Mononuclear cell (primary cell): ENCODE data around the gene DCAF6. TPM values are rescaled to one million over a fixed set of nuclear protein-coding genes. Genes with fewer than 3 reads are reported as not detected.

Source experiments
- H3K27me3 ChIP-seq: 2 replicates; pipeline ENCODE4 v1.6.0; 2011; ENCODE audit warnings: low read length, control low read depth; ENCODE audit not compliant: insufficient read depth
- H3K4me1 ChIP-seq: 2 replicates; pipeline ENCODE4 v1.5.1; 2011; ENCODE audit warnings: mild to moderate bottlenecking, low read length, control low read depth; ENCODE audit not compliant: insufficient read depth
- H3K4me3 ChIP-seq: 2 replicates; pipeline ENCODE4 v1.5.1; 2011; ENCODE audit warnings: mild to moderate bottlenecking, low read length, moderate library complexity
- H3K9me3 ChIP-seq: 2 replicates; pipeline ENCODE4 v1.5.1; 2011; ENCODE audit warnings: low read depth, mild to moderate bottlenecking, control low read depth, low read length
- total RNA-seq: library from RNA; depleted of rRNA; stranded (reverse); fragments of >200 nt; gene quantifications from one replicate; pipeline ENCODE4 v1.2.3, GENCODE V29; 2012

The DCAF6 gene
- total RNA-seq, 1 donor, result 15.1 TPM

DNA sequence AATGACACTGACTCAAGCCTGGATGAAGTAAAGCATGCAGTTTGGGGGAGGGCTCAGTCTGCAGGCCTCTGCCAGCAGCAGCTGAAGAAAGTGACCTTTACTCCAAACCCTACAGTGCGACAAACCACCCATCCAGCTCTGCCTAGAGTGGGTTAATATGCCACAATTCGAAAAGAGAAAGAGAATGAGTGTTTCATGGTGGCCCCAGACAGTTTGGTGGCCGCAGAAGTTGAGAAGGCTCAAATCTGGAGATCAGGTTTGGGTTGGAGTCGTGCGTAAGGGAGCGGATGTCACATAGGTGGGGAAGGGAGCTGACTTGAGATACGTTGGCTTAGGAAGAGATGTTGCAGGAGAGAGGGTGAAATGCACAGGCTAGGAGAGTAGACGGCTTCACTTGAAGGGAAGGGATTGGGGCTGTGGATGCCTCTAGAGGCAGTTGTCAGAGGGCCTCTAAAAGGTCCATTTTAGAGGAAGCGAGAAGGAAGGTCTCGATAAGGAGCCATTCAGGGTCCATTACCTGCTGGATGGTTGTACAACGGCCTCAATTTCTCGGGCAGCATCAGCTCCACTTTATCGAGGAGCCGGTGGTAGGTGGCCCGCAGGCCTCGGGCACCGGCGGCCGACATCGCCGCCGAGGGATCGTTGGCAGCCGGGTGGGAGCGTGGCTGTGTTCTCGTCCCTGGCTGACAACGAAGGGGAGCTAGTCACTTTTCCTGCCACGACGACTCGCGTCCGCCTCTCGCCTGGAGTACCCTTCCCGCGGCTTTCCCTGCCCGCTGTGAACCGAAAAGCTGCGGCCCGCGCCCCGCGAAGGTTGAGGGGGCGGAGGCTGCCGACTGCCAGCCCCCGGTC lies 1.0 kb upstream of the DCAF6 start:
- Histone ChIP-seq H3K4me3 (peak overlapping the region; percentile 81), H3K4me1 (peaks cover 21% of the 10 kb centered on the region), H3K27me3 (no peaks in the 10 kb centered on the region), H3K9me3 (no peaks in the 10 kb centered on the region)

DNA sequence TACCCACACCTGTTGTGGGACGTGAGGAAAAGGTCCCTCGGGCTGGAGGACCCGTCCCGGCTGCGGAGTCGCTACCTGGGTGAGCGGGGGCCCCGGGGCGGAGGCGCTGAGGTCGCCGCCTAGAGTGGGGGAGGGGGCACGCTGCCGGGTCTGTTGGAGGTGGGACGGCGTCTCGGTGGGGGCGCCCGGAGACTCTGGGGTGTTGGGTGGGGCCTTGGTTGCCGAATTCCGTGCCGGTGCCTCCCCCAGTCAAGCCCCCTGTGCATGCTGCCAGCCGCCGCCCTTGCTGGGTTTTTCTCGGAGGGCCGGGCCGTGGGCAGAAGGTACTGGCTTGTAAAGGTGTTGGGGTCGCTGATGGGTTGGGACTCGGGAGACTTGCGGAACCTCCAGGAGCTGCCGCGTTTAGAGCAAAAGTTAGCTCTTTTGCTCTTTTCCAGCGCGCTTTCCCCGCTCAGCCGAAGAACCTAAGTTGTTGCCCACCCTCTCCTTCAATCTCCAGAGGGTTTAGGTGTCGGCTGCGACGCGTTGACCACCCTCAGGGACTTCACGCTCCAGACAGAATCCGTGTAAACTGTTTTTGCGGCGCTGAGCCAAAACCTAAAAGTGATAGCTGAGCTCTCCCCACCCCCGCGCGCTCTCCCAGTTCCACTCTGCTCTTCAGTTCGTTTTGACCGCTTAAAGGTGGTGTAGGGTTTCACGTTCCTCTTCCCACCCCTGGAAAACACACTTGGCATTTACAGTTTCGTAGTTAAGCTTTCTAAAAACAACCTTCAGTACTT lies 636 bp downstream of the DCAF6 start, which contains the start of gene MPC2:
Gene MPC2 (minus strand): TSS at position 143 of the 779 bp plus-strand sequence. CDS start 1,231 bp downstream, outside the sequence.
- Histone ChIP-seq H3K4me1 (peaks cover 21% of the 10 kb centered on the region), H3K9me3 (no peaks in the 10 kb centered on the region), H3K27me3 (no peaks in the 10 kb centered on the region), H3K4me3 (peak within 1 kb of the TSS; percentile 81)

DNA sequence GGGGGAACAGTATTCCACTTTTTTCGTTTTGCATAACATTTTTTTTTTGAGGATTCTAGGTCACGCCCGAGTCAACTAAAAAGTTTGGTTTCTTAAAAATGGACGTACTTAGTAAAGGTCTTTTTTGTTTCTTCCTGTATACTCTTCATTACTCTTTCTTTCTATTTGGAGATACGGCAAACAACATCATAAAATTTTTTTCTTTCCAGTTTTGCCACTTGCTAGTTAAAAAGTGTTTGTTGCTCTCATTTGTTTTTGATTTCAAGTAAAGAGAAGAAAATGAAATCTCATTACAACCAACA lies 1.2 kb downstream of the DCAF6 start:
- Histone ChIP-seq H3K4me1 (peaks cover 21% of the 10 kb centered on the region), H3K9me3 (no peaks in the 10 kb centered on the region), H3K4me3 (peak overlapping the region; percentile 81), H3K27me3 (no peaks in the 10 kb centered on the region)

DNA sequence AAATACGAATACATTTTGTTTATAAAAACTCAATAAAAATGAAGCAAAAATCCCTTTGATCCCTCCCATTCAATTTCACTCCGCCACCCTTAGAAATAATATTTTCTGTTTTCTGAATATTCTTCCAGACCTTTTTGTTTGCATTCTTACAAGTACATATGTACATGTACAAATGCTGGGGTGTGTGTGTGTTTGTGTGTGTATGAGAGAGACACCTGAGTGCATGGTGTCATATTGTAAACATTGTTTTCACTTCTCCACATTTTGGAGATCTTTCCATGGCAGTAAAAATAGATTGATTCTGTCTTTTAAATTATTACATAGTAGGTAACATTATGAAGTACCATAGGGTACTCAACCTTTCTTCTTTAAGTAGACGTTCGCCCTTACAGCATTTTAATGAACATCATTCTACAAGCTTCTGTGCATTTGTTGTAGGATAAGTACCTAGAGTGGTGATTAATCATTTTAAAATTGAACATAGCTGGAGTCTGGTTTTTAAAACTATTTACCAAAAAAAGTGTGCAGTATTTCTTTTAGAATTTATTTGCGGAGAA lies 1.7 kb downstream of the DCAF6 start:
- no peaks in the 10 kb centered on the region for H3K9me3 ChIP-seq
- H3K4me1 ChIP-seq, result peaks cover 21% of the 10 kb centered on the region
- no peak overlapping the region for H3K4me3 ChIP-seq
- no peaks in the 10 kb centered on the region for H3K27me3 ChIP-seq

DNA sequence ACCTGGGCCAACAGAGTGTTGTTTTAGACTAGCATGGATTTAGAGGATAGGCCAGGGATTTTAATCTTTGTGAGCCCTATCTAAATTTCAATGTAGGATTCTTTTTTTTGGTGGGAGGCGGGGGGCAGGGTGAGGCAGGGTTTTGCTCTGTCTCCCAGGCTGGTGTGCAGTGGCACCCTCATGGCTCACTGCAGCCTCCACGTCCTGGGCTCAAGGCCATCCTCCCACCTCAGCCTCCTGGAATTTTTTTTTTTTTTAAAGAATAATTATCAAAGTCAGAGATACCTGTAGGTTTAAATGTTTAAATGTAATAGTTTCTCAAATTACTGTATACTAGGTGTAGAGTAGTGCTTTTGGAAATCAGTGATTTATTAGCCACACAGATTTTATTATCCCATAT lies 3.8 kb downstream of the DCAF6 start:
- Histone ChIP-seq H3K4me3 (no peak overlapping the region), H3K27me3 (no peaks in the 10 kb centered on the region), H3K9me3 (no peaks in the 10 kb centered on the region), H3K4me1 (peaks cover 6% of the 10 kb centered on the region)

DNA sequence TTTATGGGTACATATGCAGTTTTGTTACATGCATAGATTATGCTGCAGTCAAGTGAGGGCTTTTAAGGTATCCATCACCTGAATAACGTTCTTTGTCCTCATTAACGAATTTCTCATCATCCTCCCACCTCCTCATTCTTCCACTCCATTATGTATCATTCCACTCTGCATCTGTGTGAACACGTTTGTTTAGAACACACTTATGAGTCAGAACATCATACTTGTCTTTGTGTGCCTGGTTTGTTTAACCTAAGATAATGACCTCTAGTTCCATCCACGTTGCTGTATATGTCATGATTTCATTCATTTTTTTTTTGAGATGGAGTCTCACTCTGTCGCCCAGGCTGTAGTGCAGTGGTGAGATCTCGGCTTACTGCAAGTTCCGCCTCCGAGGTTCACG lies 7.1 kb downstream of the DCAF6 start:
- Histone ChIP-seq H3K9me3 (no peaks in the 10 kb centered on the region), H3K27me3 (no peaks in the 10 kb centered on the region), H3K4me3 (no peak overlapping the region), H3K4me1 (no peaks in the 10 kb centered on the region)

DNA sequence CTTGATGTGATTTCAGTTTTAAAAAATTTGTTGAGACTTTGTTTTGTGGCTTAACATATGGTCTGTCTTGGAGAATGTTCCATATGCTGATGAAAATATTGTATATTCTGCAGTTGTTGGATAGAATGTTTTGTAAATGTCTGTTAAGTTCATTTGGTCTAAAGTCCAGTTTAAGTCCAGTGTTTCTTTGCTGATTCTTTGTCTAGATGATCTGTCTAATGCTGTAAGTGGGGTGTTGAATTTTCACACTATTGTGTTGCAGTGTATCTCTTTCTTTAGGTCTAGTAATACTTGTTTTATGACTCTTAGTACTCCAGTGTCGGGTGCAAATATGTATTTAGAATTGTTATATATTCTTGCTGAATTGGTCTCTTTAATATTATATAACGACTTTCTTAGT lies 11.2 kb downstream of the DCAF6 start:
- H3K9me3 ChIP-seq, result no peaks in the 10 kb centered on the region
- H3K4me3 ChIP-seq, result no peak overlapping the region
- no peaks in the 10 kb centered on the region for H3K27me3 ChIP-seq
- no peaks in the 10 kb centered on the region for H3K4me1 ChIP-seq

DNA sequence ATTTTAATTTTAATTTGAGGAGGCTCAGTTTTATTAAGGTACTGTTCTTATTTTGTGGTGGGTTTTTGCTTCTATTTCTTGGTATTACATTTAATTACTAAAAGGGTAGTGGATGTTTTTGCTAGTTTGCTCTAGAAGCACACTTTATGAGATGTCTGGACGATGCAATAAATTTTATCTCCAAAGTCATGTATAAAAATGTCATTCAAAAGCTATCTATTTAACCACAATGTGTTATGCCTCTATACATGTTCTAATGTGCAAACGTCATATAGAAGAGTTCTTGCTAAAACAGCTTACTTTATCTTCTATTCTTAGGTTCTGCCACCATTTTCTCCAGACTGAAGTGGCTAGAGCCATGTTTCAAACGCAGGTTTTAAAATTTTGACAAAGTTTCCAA lies 13.3 kb downstream of the DCAF6 start:
- Histone ChIP-seq H3K4me3 (no peak overlapping the region), H3K9me3 (no peaks in the 10 kb centered on the region), H3K4me1 (no peaks in the 10 kb centered on the region), H3K27me3 (no peaks in the 10 kb centered on the region)

DNA sequence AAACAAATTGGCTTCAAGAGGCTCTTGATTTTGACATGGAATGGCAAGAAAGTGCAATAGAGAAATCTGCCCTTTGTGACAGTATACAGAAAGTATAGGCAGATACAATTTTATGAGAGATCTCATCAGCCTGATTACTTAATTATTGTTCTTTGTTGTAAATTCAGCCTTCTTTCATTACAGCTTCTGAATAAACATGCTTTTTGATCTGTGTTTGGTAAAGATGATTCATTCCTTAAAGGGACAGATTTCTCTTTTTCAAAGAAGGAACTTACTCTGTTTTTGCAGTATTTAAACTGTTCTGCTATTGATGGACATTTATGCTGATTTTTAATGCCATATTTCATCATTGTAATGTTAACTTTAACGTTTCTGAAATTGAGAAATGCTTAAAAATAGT lies 14.1 kb downstream of the DCAF6 start:
- Histone ChIP-seq H3K27me3 (no peaks in the 10 kb centered on the region), H3K4me3 (no peak overlapping the region), H3K4me1 (no peaks in the 10 kb centered on the region), H3K9me3 (no peaks in the 10 kb centered on the region)

DNA sequence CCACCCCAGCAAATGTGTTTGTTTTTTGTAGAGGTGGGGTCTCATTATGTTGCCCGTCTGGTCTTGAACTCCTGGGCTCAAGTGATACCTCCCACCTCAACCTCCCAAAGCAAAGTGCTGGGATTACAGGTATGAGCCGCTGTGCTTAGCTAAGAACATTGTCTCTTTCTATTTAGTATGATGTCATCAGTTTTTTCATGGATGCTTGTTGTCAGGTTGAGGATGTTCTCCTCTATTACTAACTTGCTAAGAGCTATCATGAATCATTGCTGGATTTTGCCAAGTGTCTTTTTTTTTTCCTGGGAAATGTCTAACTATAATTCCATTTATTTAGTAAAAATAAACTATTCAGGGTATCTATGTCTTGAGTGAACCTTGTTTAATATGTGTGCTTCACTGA lies 19.4 kb downstream of the DCAF6 start:
- no peak overlapping the region for H3K4me3 ChIP-seq
- no peaks in the 10 kb centered on the region for H3K9me3 ChIP-seq

DNA sequence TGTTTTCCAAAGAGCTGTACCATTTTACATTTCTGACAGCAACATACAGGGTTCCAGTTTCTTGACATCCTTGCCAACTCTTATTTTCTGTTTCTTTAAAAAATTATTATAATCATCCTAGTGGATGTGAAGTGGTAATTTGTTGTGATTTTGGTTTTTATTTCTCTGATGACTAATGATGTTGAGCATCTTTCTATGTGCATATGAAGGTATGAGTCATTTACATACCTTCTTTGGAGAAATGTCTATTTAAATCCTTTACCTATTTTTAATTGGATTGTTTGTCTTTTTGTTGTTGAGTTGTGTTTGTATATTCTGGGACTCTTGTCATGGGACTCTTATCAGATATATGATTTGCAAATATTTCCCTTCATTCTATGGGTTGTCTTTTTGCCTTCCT lies 21.2 kb downstream of the DCAF6 start:
- no peaks in the 10 kb centered on the region for H3K4me1 ChIP-seq
- H3K4me3 ChIP-seq, result no peak overlapping the region
- no peaks in the 10 kb centered on the region for H3K27me3 ChIP-seq
- no peaks in the 10 kb centered on the region for H3K9me3 ChIP-seq

More for the DNA sequence above, 19.4 kb downstream of the DCAF6 start:
- Histone ChIP-seq H3K4me1 (no peaks in the 10 kb centered on the region), H3K27me3 (no peaks in the 10 kb centered on the region)

DNA sequence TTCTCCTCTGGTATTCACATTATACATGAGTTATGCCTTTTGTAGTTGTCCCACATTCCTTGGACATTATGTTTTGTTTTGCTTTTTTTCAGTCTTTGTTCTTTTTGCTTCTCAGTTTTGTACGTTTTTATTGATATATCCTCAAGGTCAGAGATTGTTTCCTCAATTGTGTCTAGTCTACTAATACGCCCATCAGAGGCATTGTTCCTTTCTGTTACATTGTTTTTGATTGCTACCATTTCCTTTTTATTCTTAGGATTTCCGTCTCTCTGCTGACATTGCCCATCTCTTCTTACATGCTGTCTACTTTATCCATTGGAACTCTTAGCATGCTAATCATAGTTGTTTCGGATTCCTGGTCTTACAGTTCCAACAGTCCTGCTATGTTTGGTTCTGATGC lies 28.2 kb downstream of the DCAF6 start:
- Histone ChIP-seq H3K4me1 (no peaks in the 10 kb centered on the region), H3K9me3 (no peaks in the 10 kb centered on the region), H3K27me3 (no peaks in the 10 kb centered on the region), H3K4me3 (no peak overlapping the region)

DNA sequence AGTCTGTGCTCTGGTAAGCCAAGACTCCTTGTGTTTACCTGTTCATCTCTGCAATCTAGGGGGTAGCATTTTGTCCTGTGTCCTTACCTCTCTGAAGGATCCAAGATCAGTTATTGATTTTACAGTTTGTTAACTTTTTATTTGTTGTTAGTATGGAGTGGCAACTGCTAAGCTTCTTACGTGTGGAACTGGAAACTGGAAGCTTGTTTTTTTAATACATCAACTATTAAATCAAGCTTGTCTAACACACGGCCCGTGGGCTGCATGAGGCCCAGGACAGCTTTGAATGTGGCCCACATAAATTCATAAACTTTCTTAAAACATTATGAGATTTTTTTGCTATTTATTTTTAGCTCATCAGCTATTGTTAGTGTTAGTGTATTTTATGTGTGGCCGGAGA lies 29.6 kb downstream of the DCAF6 start:
- Histone ChIP-seq H3K9me3 (no peaks in the 10 kb centered on the region), H3K27me3 (no peaks in the 10 kb centered on the region), H3K4me1 (no peaks in the 10 kb centered on the region), H3K4me3 (no peak overlapping the region)

DNA sequence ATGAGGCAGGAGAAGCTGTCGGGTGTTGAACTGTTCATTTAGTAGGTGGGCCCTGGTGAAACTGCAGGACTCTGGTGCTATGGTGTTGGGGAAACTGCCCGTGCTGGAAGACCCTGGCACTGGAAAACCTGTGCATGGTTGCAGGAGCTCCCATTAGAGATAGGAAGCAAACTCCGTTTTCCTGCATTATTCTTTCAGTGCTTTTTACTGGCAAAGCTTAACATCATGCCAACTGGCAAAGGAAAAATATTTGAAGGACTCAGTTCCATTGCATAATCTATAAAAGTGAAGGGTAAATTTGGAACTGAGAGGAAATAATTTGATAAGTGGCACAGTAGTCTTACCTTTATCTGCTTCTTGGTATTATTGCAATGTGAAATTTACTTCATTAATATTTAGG lies 32.1 kb downstream of the DCAF6 start:
- Histone ChIP-seq H3K9me3 (no peaks in the 10 kb centered on the region), H3K4me1 (no peaks in the 10 kb centered on the region), H3K4me3 (no peak overlapping the region), H3K27me3 (no peaks in the 10 kb centered on the region)

DNA sequence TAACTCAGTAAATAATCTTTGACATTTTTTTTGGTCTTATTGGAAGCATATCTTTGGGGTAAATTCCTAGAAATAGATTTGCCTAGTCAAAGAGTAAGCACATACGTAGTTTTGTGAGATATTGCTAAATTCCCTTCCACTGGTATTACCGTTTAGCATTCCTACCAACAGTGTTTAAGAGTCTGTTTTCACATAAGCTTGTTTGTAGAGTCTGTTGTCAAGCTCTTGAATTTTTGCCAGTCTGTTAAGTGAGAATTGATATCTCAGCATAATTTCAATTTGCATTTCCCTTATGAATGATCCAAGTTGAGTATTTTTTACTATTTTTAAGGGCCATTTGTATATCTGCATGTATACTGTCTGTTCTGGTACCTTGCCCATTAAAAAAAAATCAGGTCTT lies 37.3 kb downstream of the DCAF6 start:
- H3K4me1 ChIP-seq, result no peaks in the 10 kb centered on the region
- H3K4me3 ChIP-seq, result no peak overlapping the region
- no peaks in the 10 kb centered on the region for H3K27me3 ChIP-seq

More for the DNA sequence above, 37.3 kb downstream of the DCAF6 start:
- no peaks in the 10 kb centered on the region for H3K9me3 ChIP-seq
